ENCODE results near the gene SMARCD2. TPM values are rescaled to one million over a fixed set of nuclear protein-coding genes. Genes with fewer than 3 reads are reported as not detected.

The SMARCD2 gene
- total RNA-seq, 1 donor from 2014 or later, result 29.2 TPM

Other genes with a start within 250 kb of the SMARCD2 start
- 41.5 TPM for gene TACO1, start 241.8 kb downstream of the SMARCD2 start, total RNA-seq
- gene MAP3K3, start 220.3 kb downstream of the SMARCD2 start, total RNA-seq, result 38.4 TPM
- 3.4 TPM for gene LIMD2, start 142.6 kb downstream of the SMARCD2 start, total RNA-seq
- gene STRADA, start 100.9 kb downstream of the SMARCD2 start, total RNA-seq, result 13.3 TPM
- gene CCDC47, start 69.1 kb downstream of the SMARCD2 start, total RNA-seq, result 90.5 TPM
- gene DDX42, start 68.5 kb downstream of the SMARCD2 start, total RNA-seq, result 45.9 TPM
- 145 TPM for gene PSMC5, start 15.3 kb downstream of the SMARCD2 start, total RNA-seq
- 34.2 TPM for gene FTSJ3, start 15.0 kb downstream of the SMARCD2 start, total RNA-seq
- not detected for gene CSH2, start 31.0 kb upstream of the SMARCD2 start, total RNA-seq
- gene GH2, start 39.3 kb upstream of the SMARCD2 start, total RNA-seq, result not detected
- not detected for gene CSH1, start 53.9 kb upstream of the SMARCD2 start, total RNA-seq
- gene CSHL1, start 68.6 kb upstream of the SMARCD2 start, total RNA-seq, result not detected
- not detected for gene GH1, start 76.2 kb upstream of the SMARCD2 start, total RNA-seq
- gene CD79B, start 89.6 kb upstream of the SMARCD2 start, total RNA-seq, result 6.9 TPM
- 0.32 TPM for gene SCN4A, start 130.2 kb upstream of the SMARCD2 start, total RNA-seq
- gene PRR29, start 155.7 kb upstream of the SMARCD2 start, total RNA-seq, result 0.51 TPM
- gene ICAM2, start 177.9 kb upstream of the SMARCD2 start, total RNA-seq, result 38.0 TPM